Stimulated activated naive CD4-positive, alpha-beta T cell (primary cell): ENCODE data around the gene CYP46A1.

Experiments used
- DNase-seq, 6 experiments: peaks; one replicate each; lab custom pipeline; 2025; lab: John Stamatoyannopoulos, UW

Gene CYP46A1

DNA sequence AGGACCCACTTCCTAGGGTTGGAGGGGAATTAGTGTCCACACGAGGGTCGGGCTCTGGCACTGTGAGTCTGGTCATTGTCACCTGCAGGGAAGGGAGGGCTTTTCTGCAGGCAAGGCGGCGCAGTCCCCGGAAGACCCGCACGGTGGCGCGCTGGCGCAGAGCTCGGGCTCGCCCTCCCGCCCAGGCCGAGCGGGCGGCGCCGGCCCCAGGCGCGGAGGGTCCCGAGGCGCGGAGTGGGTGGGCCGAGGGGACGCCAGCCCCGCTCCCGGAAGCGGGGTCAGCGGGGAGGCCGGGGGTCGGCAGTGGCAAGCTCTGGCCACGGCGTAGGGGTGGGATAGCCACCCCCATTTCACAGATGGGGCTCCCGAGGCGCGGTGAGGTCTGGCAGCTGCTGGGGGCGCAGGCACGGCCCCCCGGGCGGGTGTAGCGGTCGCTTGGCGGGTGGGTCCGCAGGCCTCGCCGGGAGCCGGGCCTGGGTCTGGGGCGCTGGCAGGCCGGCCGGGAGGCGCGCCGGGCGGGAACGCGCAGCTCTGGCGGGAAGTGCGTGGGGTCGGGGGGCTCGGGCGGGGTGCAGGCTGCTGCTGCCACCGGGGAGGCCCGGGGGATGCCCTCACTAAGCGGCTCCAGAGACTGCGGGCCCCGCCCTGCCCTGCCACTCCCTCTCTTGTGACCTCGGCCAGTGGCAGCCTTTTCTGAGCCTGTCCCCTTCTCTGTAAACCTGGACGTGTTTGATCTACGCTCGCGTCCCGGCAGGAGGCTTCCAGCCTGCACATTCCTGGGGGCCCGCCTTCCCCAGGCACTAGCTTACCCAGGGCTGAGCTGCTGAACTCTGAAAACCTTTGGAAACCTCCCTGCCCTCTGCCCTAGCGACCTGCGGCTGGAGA is 46.1 kb downstream of the CYP46A1 start:
- DNase-seq, result peak in 5 of 6 experiments; percentile 12 to 62 (median 50)

GRCh38 chr14:99730876-99731546 is 46.9 kb downstream of the CYP46A1 start:
- DNase-seq, result no peak

- DNase-seq, result no peak
Observed at GRCh38 chr14:99731547-99732435, 47.7 kb downstream of the CYP46A1 start.

DNA sequence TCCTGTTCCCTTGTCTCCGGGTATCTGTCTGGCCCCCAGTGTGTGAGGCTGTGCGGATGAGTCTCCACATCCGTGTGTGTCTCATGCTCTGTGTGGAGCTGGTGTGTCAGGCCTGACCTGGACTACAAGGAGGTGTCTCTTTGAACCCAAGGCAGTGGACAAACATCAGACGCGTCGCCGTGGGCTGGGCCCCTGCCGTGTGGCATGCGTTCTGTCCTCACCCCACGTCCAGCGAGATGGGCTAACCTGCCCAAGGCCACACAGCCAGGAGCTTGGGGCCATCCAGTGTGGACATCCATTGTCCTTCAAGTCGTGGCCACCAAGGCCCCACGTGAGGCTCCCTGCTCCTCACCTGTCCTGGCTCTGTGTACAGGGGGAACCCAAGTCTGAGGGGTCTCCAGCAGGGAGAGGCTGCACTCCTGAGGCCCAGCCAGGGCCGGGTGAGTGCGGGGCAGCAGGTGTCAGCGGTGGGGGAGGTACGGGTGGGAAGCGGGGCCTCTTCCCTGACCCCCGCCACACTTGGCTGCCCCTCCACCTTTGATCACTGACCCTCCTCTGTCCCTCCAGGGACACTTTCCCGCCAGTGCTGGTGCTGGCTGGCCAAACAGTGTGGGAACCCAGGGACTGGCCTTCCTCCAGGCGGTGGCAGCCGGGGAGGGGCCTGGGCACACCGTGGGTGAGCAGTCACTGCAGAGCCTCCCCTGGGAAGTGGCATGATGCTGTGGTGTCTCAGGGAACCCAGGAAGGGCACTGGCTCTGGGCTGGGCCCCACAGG is 48.5 kb downstream of the CYP46A1 start:
- DNase-seq, result no peak

- DNase-seq, result no peak
Observed at GRCh38 chr14:99733211-99733539, 49.1 kb downstream of the CYP46A1 start.

DNA sequence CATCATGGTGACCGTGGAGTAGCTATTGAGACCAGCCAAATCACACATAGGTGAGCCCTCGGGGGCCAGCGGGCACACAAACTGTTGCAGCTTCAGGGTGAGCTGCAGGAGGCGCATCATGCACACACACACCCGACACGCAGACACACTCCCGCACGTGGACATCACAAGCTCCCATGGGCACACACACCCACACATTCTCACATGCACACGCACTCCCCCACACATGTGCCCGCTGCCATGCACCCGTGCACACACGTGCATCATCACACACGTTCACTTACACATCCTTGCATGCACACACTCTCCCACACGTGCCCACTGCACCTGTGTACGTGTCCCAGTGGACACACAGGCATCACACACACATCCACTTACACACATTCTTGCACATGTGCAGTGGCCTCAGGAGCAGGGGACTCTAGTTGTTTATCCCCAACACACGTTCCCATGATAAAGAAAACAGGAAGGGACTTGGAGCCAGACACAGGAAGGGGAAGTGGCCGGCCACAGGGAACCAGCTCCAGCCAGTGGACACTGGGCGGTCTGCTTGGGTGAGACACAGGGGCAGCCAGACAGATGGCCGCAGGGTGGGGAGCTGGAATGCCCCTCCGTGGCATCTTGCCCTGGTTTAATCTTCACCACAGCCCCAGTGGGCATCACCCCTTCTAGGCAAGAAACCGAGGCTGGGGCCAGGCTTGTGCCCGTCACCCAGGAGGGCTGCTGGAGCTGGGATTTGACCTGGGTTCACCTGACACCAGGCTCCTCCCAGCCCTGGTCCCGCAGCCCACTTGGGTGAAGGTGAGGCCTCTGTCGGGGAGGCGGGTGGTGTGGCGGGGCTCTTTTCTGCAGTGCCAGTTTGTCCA is 49.7 kb downstream of the CYP46A1 start:
- no peak for DNase-seq

DNA sequence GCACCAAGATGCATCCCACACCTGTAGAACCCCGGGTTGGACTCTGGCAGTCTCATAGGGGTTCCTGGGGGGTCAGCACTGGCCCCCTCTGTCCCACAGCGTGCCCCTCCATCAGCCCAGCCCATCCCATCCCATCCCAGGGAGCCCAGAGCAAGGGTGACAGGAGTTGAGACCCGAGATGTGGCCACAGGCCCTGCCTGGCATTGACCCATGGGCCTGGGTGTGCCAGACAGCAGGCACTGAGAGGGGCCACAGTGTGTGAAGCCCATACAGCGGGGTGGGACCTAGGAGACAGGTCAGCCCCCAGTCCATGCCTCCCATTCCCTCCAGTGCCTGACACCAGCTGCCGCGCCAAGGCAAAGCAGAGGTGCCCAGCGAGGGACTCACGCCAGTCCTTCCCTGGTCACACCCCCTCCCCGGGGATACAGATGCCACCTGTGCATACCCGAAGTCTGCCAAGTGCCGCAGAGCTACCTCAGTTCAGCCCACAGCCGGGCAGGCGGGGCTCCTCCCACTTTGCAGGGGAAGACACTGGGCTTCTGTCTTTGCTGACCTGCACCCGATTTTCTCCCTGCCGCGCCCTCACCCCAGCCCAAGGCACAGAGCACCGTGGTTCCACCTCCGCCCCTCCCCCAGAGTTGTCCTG is 50.4 kb downstream of the CYP46A1 start:
- no peak for DNase-seq

DNA sequence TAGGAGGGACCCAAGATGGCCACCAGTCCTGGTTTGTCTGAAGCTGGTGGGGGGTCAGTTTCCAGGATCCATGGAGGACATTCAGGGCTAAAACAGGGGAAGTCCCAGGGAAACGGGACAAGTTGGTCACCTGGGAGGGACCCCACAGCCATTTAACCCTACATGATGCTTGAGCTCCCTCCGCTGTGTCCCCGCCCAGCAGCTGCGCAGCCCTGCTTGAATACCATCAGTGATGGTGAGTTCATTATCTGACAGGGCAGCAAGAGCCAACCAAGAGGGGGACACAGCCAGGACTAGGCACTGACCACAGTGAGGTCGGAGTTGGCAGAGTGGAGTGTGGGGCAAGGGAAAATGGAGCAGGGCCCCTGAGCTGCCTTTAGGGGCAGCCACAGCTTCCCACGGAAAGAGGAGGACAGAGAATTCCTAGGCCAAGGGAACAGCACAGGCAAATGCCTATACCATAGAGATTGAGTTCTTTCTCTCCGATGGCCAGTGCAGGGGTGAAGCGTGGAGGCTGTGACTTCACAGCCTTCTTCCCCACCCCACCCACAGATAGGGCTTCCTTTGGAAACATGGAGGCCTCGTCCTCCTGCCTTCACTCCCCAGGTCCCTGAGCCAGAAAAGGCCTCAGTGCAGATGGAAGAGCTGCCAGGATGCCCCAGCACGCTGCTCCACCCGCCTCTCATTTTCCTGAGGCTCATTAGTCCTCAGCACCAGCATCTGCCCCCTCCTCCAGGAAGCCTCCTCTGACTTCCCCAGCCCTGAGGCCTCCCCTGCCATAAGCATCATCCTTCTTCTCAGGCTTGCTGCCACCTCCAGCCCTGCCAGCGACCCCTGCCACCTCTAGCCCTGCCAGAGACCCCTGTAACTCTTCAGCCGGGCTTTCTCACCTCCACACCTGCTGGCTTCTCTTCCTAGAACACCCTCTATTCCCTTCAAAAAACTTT is 51.4 kb downstream of the CYP46A1 start:
- DNase-seq, result no peak

DNA sequence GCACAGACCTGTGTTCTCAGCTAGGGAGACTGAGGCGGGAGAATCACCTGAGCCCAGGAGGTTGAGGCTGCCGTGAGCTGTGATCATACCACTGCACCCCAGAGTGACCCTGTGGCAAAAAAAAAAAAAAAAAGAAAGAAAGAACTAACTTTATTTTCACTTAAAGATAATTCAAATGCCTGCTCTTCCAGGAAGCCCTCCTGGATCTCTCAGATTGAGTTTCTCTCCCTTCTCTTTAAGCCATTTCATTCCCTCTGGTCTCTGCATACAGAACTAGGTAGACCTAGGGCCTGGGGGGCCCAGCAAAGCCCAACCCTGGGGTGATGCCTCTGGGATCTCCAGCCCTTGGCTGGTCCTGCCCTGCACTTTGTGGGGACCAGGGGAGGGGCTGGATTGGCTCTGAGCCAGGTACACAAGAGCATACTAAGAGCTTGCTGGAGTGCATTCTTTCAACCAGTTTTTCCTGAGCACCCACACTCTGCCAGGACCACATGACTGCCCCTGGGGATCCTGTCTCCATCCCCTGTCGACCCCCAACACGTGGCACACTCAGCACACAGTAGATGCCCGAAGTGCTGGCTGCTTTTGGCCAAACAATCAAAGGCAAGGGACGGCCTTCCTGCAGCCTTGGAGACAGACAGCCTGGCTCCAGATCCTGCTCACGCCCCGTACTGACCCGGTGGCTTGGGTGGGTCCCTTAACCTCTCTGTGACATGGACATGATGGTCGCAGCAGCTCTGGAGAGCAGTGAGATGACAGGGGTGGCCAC is 52.7 kb downstream of the CYP46A1 start:
- DNase-seq, result no peak

DNA sequence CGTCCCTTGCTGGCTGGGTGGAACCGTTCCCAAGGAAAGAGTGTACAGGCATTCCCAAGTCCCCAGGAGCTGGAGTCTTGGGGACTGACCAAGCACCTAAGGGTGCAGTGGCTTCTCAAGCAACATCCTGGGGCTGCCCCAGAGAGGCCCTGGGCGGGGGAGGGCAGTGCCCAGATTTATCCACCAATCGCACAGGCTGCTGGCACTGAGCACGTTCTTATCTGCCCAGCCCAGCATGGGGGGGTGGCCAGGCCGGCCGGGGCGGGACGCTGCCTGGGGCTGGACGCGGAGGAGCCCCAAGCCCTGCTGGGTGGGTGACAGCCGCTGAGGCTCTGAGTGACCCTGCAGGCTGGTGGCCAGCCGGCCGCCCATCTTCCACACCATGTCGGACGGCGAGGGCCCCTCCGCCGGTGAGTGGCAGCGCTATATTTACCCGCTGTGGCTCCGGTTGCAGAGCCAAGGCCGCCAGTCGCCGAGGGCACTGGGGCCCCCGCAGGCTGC is 53.4 kb downstream of the CYP46A1 start:
- no peak for DNase-seq

GRCh38 chr14:99737956-99738667 is 54.0 kb downstream of the CYP46A1 start:
- DNase-seq, result no peak

GRCh38 chr14:99740411-99740810 is 56.3 kb downstream of the CYP46A1 start:
- DNase-seq, result no peak

- DNase-seq, result no peak
Observed at GRCh38 chr14:99741227-99741976, 57.3 kb downstream of the CYP46A1 start.

- no peak for DNase-seq
Observed at GRCh38 chr14:99742074-99742473, 58.0 kb downstream of the CYP46A1 start.

DNA sequence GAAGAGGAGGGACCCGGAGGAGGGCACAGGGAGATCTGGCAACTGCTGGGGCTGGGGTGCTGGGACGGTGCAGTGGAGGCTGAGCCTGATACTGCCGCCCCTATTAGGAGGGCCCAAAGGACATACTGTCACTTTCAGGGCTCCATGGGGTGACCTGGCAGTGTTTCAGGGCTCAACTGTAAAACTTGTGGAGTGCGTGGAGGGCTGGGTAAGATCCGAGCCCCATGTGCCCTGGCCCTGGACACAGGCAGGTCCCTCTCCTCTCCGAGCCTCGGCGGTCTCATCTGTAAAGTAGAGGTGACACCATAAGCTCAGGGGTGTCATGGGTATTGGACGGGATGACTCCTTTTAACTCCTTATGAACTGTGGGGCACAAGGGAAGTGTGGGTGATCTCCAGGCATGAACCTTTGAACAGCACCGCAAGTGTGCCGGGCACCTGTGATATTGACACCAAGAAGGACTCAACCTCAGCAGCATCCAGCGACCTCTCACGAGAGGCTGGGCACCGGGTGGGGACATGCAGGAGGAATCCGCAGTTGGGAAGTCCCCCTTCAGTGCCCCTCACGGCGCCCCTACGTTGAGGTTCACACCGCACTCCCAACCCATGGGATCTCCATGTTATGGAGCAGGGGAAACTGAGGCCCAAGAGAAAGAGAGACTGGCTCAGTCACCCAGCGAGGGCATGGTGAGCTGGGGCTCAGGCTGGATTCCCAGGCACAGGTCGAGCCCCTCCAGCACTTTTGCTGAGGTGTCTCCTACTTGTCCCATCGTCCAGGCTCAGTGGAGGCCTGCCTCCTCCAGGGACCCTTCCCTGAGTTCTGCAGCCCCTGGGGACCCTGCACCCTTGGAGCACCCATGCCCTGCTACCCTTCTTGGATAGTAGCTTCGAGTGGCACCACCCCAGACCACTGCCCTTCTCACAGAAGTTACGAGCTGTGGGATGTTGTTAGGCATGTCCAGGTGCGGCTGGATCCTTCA is 58.7 kb downstream of the CYP46A1 start:
- DNase-seq, result no peak
